ENCODE measurements around the gene CREG1.

DNA sequence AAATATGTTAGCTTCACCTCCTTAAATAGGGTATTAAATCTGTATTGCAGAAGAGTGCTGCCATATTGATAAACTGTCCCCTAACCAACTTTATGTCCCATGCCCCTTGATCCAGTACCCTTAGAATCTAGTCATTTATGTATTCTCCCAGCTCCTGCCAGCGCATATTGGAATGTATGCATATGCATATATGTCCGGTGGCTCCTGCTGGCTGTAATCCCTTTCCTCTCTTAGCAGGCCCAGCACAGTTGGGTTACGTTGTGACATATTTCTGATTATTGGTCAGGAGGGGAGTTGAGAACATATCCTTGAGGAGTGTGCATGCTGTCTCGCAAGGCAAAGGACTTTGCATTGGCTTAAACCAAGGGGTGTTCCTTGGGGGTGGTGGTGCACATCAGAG is 29.2 kb upstream of the CREG1 start:
- TF ChIP-seq, protein P1, sequence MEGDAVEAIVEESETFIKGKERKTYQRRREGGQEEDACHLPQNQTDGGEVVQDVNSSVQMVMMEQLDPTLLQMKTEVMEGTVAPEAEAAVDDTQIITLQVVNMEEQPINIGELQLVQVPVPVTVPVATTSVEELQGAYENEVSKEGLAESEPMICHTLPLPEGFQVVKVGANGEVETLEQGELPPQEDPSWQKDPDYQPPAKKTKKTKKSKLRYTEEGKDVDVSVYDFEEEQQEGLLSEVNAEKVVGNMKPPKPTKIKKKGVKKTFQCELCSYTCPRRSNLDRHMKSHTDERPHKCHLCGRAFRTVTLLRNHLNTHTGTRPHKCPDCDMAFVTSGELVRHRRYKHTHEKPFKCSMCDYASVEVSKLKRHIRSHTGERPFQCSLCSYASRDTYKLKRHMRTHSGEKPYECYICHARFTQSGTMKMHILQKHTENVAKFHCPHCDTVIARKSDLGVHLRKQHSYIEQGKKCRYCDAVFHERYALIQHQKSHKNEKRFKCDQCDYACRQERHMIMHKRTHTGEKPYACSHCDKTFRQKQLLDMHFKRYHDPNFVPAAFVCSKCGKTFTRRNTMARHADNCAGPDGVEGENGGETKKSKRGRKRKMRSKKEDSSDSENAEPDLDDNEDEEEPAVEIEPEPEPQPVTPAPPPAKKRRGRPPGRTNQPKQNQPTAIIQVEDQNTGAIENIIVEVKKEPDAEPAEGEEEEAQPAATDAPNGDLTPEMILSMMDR (IDR thresholded peaks at IDR 0.05; ENCODE audit: insufficient read depth, low read length): no peak
- TF ChIP-seq, protein P2, sequence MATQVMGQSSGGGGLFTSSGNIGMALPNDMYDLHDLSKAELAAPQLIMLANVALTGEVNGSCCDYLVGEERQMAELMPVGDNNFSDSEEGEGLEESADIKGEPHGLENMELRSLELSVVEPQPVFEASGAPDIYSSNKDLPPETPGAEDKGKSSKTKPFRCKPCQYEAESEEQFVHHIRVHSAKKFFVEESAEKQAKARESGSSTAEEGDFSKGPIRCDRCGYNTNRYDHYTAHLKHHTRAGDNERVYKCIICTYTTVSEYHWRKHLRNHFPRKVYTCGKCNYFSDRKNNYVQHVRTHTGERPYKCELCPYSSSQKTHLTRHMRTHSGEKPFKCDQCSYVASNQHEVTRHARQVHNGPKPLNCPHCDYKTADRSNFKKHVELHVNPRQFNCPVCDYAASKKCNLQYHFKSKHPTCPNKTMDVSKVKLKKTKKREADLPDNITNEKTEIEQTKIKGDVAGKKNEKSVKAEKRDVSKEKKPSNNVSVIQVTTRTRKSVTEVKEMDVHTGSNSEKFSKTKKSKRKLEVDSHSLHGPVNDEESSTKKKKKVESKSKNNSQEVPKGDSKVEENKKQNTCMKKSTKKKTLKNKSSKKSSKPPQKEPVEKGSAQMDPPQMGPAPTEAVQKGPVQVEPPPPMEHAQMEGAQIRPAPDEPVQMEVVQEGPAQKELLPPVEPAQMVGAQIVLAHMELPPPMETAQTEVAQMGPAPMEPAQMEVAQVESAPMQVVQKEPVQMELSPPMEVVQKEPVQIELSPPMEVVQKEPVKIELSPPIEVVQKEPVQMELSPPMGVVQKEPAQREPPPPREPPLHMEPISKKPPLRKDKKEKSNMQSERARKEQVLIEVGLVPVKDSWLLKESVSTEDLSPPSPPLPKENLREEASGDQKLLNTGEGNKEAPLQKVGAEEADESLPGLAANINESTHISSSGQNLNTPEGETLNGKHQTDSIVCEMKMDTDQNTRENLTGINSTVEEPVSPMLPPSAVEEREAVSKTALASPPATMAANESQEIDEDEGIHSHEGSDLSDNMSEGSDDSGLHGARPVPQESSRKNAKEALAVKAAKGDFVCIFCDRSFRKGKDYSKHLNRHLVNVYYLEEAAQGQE (IDR thresholded peaks at IDR 0.05; ENCODE audit: insufficient replicate concordance, low read depth): no peak
- no peak for TF ChIP-seq POLR2AphosphoS5 (IDR thresholded peaks at IDR 0.05; ENCODE audit: low read depth)
- no peak for TF ChIP-seq GABPA (IDR thresholded peaks at IDR 0.05; ENCODE audit: low read depth)
- TF ChIP-seq SPI1 (IDR thresholded peaks at IDR 0.05; ENCODE audit: borderline replicate concordance, low read depth): no peak
